HCT116 (cell line): Measurements from ENCODE around the gene MLEC. TPM values are rescaled to one million over a fixed set of nuclear protein-coding genes. Genes with fewer than 3 reads are reported as not detected.

Source experiments
- ATAC-seq: fragments of 200-7000 bp; cut with Tn5 transposase; 2 replicates; pipeline ENCODE4 v1.9.1; 2020; ENCODE audit warnings: mild to moderate bottlenecking, moderate library complexity
- BruUV-seq: library from RNA; stranded (reverse); fragments of 400-500 nt; replicated peaks from 2 replicates; lab custom pipeline; 2021; lab: Mats Ljungman, UMichigan
- CTCF ChIA-PET: fragments of 300-600 bp; sonication (Branson Sonifier 250); formaldehyde crosslinking; loops from one replicate; lab custom pipeline; 2021; ENCODE audit warnings: antibody characterized with exemption; lab: Charles Lee
- POLR2A ChIA-PET: fragments of 300-600, 350-600 bp; sonication (Branson Sonifier 250); formaldehyde crosslinking; loops from one replicate; lab custom pipeline; 2021; ENCODE audit warnings: antibody characterized with exemption; lab: Charles Lee
- RAD21 ChIA-PET, 2 experiments: fragments of 300-600 bp; sonication (Branson Sonifier 250); formaldehyde crosslinking; loops; one replicate each; lab custom pipeline; 2023; ENCODE audit warnings: low total read pairs in 2 of 2; ENCODE audit not compliant: uncharacterized antibody in 2 of 2, unreplicated experiment in 2 of 2, low non-redundant PET in 1 of 2; lab: Charles Lee
- DNase-seq: peaks from one replicate; pipeline ENCODE4 v3.0.0-alpha.2; 2010; ENCODE audit warnings: low read depth, low spot score
- H2AFZ ChIP-seq: fragments of 200-600 bp; shearing (Covaris generic), sonication (generic); 2 replicates; pipeline ENCODE4 v1.6.1; 2017; ENCODE audit warnings: low read depth, mixed run types, mixed read lengths, antibody characterized with exemption, low read length; ENCODE audit not compliant: poor library complexity, severe bottlenecking
- H3K27ac ChIP-seq: 2 replicates; pipeline ENCODE4 v1.5.1; 2012; ENCODE audit warnings: low read depth, low read length
- H3K27me3 ChIP-seq: fragments of 200-600 bp; sonication (generic); 2 replicates; pipeline ENCODE4 v1.6.1; 2016; ENCODE audit warnings: mixed run types, low read length, mixed read lengths; ENCODE audit not compliant: insufficient read depth
- H3K36me3 ChIP-seq, 2 experiments: fragments of 200-500 bp in 1 of 2; fragments of 200-600 bp in 1 of 2; sonication (Bioruptor generic) in 1 of 2; sonication (generic) in 1 of 2; 2 replicates each; pipeline versions ENCODE4 v1.5.1 to v1.6.1; 2014 to 2016; ENCODE audit warnings: low read length in 2 of 2, inconsistent platforms in 1 of 2, mixed read lengths in 1 of 2, mixed run types in 1 of 2; ENCODE audit not compliant: insufficient read depth in 2 of 2, control insufficient read depth in 1 of 2
- H3K4me1 ChIP-seq, 2 experiments: fragments of 200-600 bp in 1 of 2; sonication (generic) in 1 of 2; 2 replicates each; pipeline versions ENCODE4 v1.5.1 to v1.6.1; 2012 to 2017; ENCODE audit warnings: low read length in 2 of 2, inconsistent platforms in 1 of 2, mild to moderate bottlenecking in 1 of 2, mixed read lengths in 1 of 2, mixed run types in 1 of 2, moderate library complexity in 1 of 2; ENCODE audit not compliant: insufficient read depth in 2 of 2, control insufficient read depth in 1 of 2
- H3K4me2 ChIP-seq: fragments of 200-600 bp; sonication (generic); 2 replicates; pipeline ENCODE4 v1.6.1; 2017; ENCODE audit warnings: mixed run types, low read length, mixed read lengths
- H3K4me3 ChIP-seq, 2 experiments: fragments of 200-600 bp in 1 of 2; sonication (generic) in 1 of 2; replicated peaks in 1 of 2; 2 replicates each; pipeline ENCODE4 v1.5.1; 2011 to 2016; ENCODE audit warnings: low read length in 2 of 2, control low read depth in 1 of 2, low read depth in 1 of 2, mild to moderate bottlenecking in 1 of 2, mixed read lengths in 1 of 2, mixed run types in 1 of 2
- H3K79me2 ChIP-seq: fragments of 200-600 bp; sonication (generic); 2 replicates; pipeline ENCODE4 v1.6.1; 2017; ENCODE audit warnings: mild to moderate bottlenecking, mixed run types, low read length, moderate library complexity, mixed read lengths; ENCODE audit not compliant: insufficient read depth
- H3K9ac ChIP-seq: fragments of 200-600 bp; sonication (generic); 2 replicates; pipeline ENCODE4 v1.6.1; 2016; ENCODE audit warnings: low read length, mixed read lengths
- H3K9me2 ChIP-seq: fragments of 200-600 bp; sonication (generic), shearing (Covaris generic); 2 replicates; pipeline ENCODE4 v1.6.1; 2017; ENCODE audit warnings: mixed run types, mild to moderate bottlenecking, moderate library complexity; ENCODE audit not compliant: insufficient read depth
- H3K9me3 ChIP-seq, 2 experiments: fragments of 200-500 bp in 1 of 2; fragments of 200-600 bp in 1 of 2; sonication (Bioruptor generic) in 1 of 2; sonication (generic) in 1 of 2; 2 replicates each; pipeline ENCODE4 v1.6.1; 2014 to 2017; ENCODE audit warnings: low read length in 2 of 2, mixed read lengths in 2 of 2, inconsistent platforms in 1 of 2, low read depth in 1 of 2, mild to moderate bottlenecking in 1 of 2, mixed run types in 1 of 2, moderate library complexity in 1 of 2; ENCODE audit not compliant: control insufficient read depth in 1 of 2, insufficient read depth in 1 of 2
- H4K20me1 ChIP-seq: fragments of 200-600 bp; sonication (generic), shearing (Covaris generic); 2 replicates; pipeline ENCODE4 v1.6.1; 2017; ENCODE audit warnings: mixed run types, mild to moderate bottlenecking, moderate library complexity; ENCODE audit not compliant: insufficient read depth
- ATF3 ChIP-seq: IDR thresholded peaks from 2 replicates; pipeline ENCODE4 v1.6.1; 2012
- CEBPB ChIP-seq: IDR thresholded peaks from 2 replicates; pipeline ENCODE4 v1.6.1; 2012; ENCODE audit warnings: low read depth
- EGR1 ChIP-seq: IDR thresholded peaks from 2 replicates; pipeline ENCODE4 v1.6.1; 2012; ENCODE audit warnings: low read depth
- ELF1 ChIP-seq: IDR thresholded peaks from 2 replicates; pipeline ENCODE4 v1.6.1; 2012; ENCODE audit warnings: low read depth, borderline replicate concordance
- EZH2phosphoT487 ChIP-seq: fragments of 200-600 bp; IDR thresholded peaks from 2 replicates; pipeline ENCODE4 v1.6.1; 2018; ENCODE audit warnings: antibody characterized with exemption, borderline replicate concordance
- POLR2AphosphoS5 ChIP-seq: IDR thresholded peaks from 2 replicates; pipeline ENCODE4 v1.6.1; 2011; ENCODE audit warnings: mild to moderate bottlenecking, low read depth, low read length, moderate library complexity
- YY1 ChIP-seq: IDR thresholded peaks from 2 replicates; pipeline ENCODE4 v1.6.1; 2011; ENCODE audit warnings: low read length, low read depth, moderate library complexity, mild to moderate bottlenecking; ENCODE audit not compliant: insufficient replicate concordance; ENCODE audit errors: extremely low read depth
- intact Hi-C: fragments of 100-400 bp; cut with micrococcal nuclease; formaldehyde crosslinking; loops from 2 replicates; pipeline ENCODE4 v1.10.0; 2022
- total RNA-seq: library from RNA; stranded (reverse); gene quantifications from one replicate; pipeline ENCODE4 v1.2.1, GENCODE V29; 2021; ENCODE audit not compliant: unreplicated experiment
- TF ChIP-seq, protein P1 (sequence below): IDR thresholded peaks from 2 replicates; pipeline ENCODE4 v1.6.1; 2012; ENCODE audit warnings: low read depth

Gene MLEC
- total RNA-seq, 1 experiment from 2014 or later: 152 TPM

- no peaks in the 10 kb centered on the region for H4K20me1 ChIP-seq
- RAD21 ChIA-PET: no interaction called here
- H3K9me3 ChIP-seq: no peaks in the 10 kb centered on the region
- TF ChIP-seq EZH2phosphoT487: no peak
- TF ChIP-seq ATF3: no peak
- TF ChIP-seq CEBPB: no peak
- TF ChIP-seq, protein P1, sequence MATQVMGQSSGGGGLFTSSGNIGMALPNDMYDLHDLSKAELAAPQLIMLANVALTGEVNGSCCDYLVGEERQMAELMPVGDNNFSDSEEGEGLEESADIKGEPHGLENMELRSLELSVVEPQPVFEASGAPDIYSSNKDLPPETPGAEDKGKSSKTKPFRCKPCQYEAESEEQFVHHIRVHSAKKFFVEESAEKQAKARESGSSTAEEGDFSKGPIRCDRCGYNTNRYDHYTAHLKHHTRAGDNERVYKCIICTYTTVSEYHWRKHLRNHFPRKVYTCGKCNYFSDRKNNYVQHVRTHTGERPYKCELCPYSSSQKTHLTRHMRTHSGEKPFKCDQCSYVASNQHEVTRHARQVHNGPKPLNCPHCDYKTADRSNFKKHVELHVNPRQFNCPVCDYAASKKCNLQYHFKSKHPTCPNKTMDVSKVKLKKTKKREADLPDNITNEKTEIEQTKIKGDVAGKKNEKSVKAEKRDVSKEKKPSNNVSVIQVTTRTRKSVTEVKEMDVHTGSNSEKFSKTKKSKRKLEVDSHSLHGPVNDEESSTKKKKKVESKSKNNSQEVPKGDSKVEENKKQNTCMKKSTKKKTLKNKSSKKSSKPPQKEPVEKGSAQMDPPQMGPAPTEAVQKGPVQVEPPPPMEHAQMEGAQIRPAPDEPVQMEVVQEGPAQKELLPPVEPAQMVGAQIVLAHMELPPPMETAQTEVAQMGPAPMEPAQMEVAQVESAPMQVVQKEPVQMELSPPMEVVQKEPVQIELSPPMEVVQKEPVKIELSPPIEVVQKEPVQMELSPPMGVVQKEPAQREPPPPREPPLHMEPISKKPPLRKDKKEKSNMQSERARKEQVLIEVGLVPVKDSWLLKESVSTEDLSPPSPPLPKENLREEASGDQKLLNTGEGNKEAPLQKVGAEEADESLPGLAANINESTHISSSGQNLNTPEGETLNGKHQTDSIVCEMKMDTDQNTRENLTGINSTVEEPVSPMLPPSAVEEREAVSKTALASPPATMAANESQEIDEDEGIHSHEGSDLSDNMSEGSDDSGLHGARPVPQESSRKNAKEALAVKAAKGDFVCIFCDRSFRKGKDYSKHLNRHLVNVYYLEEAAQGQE: no peak
- TF ChIP-seq EGR1: no peak
- no peak for TF ChIP-seq POLR2AphosphoS5
- TF ChIP-seq ELF1: no peak
- TF ChIP-seq YY1: no peak
- intact Hi-C loops: no loop called here
- CTCF ChIA-PET: no interaction called here
- no peak overlapping the region for H3K4me3 ChIP-seq
- H2AFZ ChIP-seq: no peak overlapping the region
- no peak for DNase-seq
- no peaks in the 10 kb centered on the region for H3K79me2 ChIP-seq
- no peak overlapping the region for H3K9ac ChIP-seq
- no peaks in the 10 kb centered on the region for H3K9me2 ChIP-seq
- POLR2A ChIA-PET: no interaction called here
- no TSS peak for BruUV-seq
- peaks cover 0 to 4% of the 10 kb centered on the region in 2 experiments; a peak in 2 of 4 replicates for H3K36me3 ChIP-seq
- H3K4me2 ChIP-seq: no peak overlapping the region
- ATAC-seq: no peak
- no peak overlapping the region for H3K27ac ChIP-seq
- H3K27me3 ChIP-seq: no peaks in the 10 kb centered on the region
- no peaks in the 10 kb centered on the region for H3K4me1 ChIP-seq
Measured at GRCh38 chr12:120734210-120734609, 47.3 kb downstream of the MLEC start.
